DMS79 treated with DMSO at 0.1 percent for 48 hours (cell line): ENCODE measurements around the gene LINGO3.

Source experiments
- DNase-seq: peaks from one replicate; lab custom pipeline; 2025; lab: John Stamatoyannopoulos, UW

The LINGO3 gene

DNA sequence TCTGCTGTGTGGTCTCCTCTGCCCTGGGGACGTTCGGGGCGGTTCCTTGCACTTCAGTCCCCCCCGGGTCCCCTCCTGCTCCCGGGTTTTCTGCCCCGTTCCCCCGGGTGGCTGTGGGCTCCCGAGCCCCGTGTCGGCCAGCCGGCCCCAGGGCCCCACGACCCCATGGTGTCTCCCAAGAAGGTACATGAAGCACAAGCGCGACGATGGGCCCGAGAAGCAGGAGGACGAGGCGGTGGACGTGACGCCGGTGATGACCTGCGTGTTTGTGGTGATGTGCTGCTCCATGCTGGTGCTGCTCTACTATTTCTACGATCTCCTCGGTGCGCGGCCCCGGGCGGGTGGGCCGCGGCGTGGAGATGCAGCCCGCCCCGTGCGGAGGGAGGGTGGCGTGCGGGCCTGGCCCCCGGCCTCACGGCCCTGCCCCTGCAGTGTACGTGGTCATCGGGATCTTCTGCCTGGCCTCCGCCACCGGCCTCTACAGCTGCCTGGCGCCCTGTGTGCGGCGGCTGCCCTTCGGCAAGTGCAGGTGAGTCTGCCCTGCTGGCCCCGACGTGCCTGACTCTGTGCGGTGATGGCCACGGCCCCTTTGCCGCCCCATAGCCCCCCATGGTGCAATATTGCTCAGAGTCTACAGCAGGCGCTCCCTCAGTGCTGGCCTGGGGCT is 31.8 kb upstream of the LINGO3 start:
- no peak for DNase-seq

DNA sequence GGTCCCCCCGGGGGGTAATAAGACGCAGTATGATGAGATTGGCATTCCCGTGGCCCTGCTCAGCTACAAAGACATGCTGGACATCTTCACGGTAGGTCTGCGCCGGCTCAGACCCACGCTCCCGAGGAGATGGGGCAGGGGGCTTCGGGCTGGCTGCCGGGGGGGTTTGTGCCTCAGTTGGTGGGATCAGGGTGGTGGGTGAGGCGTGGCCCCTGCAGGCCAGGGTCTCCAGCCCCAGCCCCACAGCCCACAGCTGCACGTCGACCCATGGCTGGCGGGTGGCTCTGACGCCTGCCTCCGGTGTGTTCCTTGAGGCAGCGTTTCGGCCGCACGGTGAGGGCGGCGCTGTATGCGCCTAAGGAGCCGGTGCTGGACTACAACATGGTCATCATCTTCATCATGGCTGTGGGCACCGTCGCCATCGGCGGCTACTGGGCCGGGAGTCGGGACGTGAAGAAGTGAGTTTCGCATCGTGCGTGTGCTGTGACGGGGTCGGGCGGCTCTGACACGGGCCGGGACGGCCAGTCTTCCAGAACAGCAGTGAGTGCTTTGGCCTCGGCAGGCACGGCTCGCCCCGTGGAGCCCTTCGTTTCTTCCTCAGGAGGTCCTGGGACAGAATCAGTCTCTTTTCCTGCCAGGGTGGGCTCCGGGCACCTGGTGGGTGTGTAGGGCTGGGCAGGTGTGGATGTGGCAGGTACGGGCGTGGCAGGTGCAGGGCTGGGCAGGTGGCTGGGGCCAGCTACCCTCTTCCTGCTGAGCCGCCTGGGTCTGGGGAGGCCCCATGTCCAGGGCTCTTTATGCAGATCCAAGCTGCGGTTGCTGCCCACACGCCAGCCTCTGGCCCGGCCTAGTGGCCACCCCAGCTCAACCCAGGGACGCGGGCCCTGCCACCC is 31.0 kb upstream of the LINGO3 start:
- no peak for DNase-seq

DNA sequence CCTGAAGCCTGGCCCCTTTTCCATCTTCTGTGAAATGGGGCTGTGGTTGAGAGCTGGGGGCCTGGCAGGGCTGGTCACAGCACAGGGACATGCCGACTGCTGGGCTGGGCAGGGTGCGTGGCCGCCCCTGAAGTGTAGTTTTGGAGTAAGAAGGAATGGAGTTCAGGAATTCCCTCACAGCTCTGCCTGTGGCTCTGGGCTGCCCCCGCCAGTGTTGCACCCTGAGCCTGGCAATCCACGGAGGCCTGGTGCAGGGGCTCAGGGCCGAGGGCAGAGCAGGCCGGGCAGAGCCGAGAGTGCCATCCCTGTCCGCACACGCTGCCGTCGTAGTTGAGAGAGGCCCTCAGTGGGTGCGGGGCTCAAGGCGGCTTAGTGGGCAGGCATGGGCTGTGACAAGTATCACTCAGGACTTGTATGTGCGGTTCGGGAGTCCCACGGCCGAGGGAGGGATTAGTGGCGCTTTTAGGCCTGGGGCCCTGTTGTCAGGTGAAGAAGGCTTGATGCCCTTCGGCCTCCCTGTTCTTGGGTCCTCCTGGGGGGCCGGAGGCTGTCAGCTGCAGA is 30.2 kb upstream of the LINGO3 start:
- DNase-seq: no peak

GRCh38 chr19:2337329-2337707 is 29.4 kb upstream of the LINGO3 start:
- no peak for DNase-seq

- DNase-seq: no peak
These were observed 28.8 kb upstream of the LINGO3 start for GRCh38 chr19:2336528-2337328.

- DNase-seq: no peak
These were observed 27.9 kb upstream of the LINGO3 start for GRCh38 chr19:2335848-2336247.

GRCh38 chr19:2334986-2335846 is 27.3 kb upstream of the LINGO3 start:
- no peak for DNase-seq

GRCh38 chr19:2334426-2334825 is 26.5 kb upstream of the LINGO3 start:
- no peak for DNase-seq

DNA sequence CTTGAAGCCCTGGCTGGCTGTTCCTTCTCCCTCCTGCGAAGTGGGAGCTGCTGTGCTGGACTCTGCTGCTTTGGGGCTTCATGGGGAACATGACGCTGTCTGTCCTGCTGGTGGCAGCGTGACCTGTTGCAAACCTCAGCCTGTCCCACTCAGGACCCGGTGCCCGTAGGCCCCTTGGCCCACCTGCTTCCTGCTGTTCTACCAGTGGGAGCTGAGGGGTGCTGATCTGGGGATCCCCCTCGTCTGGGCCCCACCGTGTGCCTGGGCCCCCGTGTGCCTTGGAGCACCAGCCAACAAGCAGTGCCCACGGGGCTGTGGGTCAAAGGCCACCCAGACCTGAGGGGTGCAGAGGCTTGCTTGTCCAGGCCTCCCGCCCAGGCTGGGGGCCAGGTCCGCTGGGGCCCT is 25.9 kb upstream of the LINGO3 start:
- no peak for DNase-seq

- peak; percentile 80 for DNase-seq
These were observed 25.3 kb upstream of the LINGO3 start for GRCh38 chr19:2333027-2333806.

GRCh38 chr19:2332341-2333026 is 24.5 kb upstream of the LINGO3 start:
- DNase-seq: peak; percentile 67

- DNase-seq: peak; percentile 21
These were observed 23.8 kb upstream of the LINGO3 start for GRCh38 chr19:2331601-2332246.

GRCh38 chr19:2330632-2331284 is 22.8 kb upstream of the LINGO3 start:
- DNase-seq: peak; percentile 53

DNA sequence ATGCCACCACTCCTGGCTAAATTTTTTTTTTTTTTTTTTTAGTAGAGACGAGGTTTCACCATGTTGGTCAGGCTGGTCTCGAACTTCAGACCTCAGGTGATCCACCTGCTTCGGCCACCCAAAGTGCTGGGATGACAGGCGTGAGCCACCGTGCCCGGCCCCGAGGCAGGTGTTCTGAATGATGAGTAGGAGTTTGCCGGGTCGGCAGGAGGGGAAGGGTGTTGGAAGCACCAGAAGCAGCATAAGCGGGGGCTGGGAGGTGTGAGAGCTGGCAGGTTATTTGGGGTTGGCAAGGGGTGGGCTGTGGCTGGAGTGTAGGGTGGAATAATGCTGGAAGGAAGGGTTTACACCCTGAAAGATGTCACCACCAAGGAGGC is 22.3 kb upstream of the LINGO3 start:
- DNase-seq: no peak

DNA sequence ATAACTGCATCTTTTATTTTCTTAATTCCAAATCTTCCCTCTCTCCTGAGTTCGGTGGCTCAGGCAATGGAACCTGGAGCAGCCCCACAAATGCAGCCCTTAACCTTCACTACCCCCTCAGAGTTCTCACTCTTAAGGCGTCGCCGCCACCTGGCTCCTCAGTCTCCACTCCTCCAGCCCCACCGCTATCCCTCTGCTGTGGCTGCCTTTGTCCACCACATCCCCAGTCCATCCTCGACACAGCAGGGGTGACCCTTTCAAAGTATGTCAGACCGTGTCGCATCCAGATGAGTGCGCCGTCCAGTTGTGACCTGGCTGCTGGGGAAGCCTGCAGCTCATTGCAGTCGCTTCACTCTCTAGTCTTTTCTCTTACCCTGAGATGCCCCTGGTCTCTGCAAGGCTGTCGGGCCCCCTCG is 21.6 kb upstream of the LINGO3 start:
- peak; percentile 42 for DNase-seq

DNA sequence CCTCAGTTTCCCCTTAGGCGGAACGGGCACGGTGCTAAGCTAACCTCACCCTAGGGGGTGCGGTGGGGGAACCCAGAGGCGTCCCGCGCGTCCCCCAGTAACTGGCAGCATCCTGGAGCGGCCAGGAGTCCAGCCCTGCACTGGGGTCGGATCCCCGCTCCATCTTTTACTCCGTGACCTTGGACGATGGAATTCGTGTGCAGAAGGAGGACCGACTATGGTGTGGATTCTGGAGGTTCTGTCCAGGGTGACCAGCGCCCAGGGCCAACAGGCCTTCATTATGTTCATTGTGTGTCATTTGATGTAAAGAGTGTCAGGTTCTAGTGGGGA is 21.2 kb upstream of the LINGO3 start:
- DNase-seq: no peak

- DNase-seq: peak; percentile 77
These were observed 20.6 kb upstream of the LINGO3 start, which contains the start of the genes LSM7 and SPPL2B for GRCh38 chr19:2328401-2329148. TSS of gene LSM7 (minus strand) at chr19:2328586. CDS start at chr19:2328566, 20 bp downstream. TSS of gene SPPL2B (plus strand) at chr19:2328684. CDS start at chr19:2328710, 26 bp downstream.

DNA sequence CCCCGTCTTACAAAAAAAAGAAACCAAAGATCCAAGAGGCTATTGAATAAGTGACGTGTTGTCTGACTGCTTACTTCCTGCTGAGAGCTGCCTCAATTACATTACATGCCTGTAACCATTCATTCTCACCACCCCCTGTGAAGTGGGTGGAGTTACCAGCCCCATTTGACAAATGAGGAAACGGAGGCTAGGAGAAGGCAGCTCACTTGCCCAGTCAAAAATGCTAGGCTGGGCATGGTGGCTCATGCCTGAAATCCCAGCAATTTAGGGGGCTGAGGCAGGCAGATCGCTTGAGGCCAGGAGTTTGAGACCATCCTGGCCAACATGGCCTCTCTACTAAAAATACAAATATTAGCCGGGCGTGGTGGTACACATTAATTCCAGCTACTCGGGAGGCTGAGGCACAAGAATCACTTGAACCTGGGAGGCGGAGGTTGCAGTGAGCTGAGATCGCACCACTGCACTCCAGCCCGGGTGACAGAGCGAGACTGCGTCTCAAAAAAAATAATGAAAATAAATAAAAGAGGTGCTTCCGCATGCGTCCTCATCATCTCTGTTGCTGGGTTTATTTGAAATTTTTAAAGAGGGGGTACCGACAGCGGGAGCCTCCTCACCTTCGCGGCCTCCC is 19.9 kb upstream of the LINGO3 start:
- peak; percentile 40 for DNase-seq
